ENCODE data around the gene PCSK2.

- TF ChIP-seq POLR2A (IDR thresholded peaks at IDR 0.05), result no peak
- TF ChIP-seq CTCF (IDR thresholded peaks at IDR 0.05 in 8 of 11, conservative IDR thresholded peaks at IDR 0.05 in 3 of 11), result no peak
- no peak for TF ChIP-seq POLR2AphosphoS5 (IDR thresholded peaks at IDR 0.05)
Measured at GRCh38 chr20:17350321-17350720, 123.5 kb downstream of the PCSK2 start.

Measured in spleen (tissue), 7 donors.